HCT116 (cell line): ENCODE results near the gene RUNX2.

Experiments used
- ATF3 ChIP-seq: IDR thresholded peaks from 2 replicates; pipeline ENCODE4 v1.6.1; 2012
- CEBPB ChIP-seq: IDR thresholded peaks from 2 replicates; pipeline ENCODE4 v1.6.1; 2012; ENCODE audit warnings: low read depth
- CTCF ChIP-seq, 3 experiments: fragments of 200-600 bp in 1 of 3; sonication (generic) in 1 of 3; IDR thresholded peaks in 2 of 3; conservative IDR thresholded peaks in 1 of 3; 2 replicates each; pipeline ENCODE4 v1.5.1; 2012 to 2017; ENCODE audit warnings: low read depth in 2 of 3, low read length in 2 of 3, antibody characterized with exemption in 1 of 3, borderline replicate concordance in 1 of 3, control low read depth in 1 of 3, mild to moderate bottlenecking in 1 of 3, mixed read lengths in 1 of 3, mixed run types in 1 of 3, moderate library complexity in 1 of 3; ENCODE audit not compliant: insufficient read depth in 1 of 3
- EZH2 ChIP-seq: fragments of 200-600 bp; sonication (generic); IDR thresholded peaks from 2 replicates; pipeline ENCODE4 v1.6.1; 2017; ENCODE audit warnings: antibody characterized with exemption, mixed run types
- JUND ChIP-seq: IDR thresholded peaks from 2 replicates; pipeline ENCODE4 v1.6.1; 2012
- POLR2A ChIP-seq: IDR thresholded peaks from 2 replicates; pipeline ENCODE4 v1.7.0; 2011; ENCODE audit warnings: borderline replicate concordance; ENCODE audit not compliant: insufficient read depth, insufficient read length; ENCODE audit errors: extremely low read depth
- POLR2AphosphoS5 ChIP-seq: IDR thresholded peaks from 2 replicates; pipeline ENCODE4 v1.6.1; 2011; ENCODE audit warnings: mild to moderate bottlenecking, low read depth, low read length, moderate library complexity
- RAD21 ChIP-seq: IDR thresholded peaks from 2 replicates; pipeline ENCODE4 v1.6.1; 2012; ENCODE audit warnings: low read depth, mild to moderate bottlenecking
- SIN3A ChIP-seq: IDR thresholded peaks from 2 replicates; pipeline ENCODE4 v1.6.1; 2012; ENCODE audit warnings: low read depth
- SP1 ChIP-seq: IDR thresholded peaks from 2 replicates; pipeline ENCODE4 v1.6.1; 2012; ENCODE audit warnings: low read depth
- YY1 ChIP-seq: IDR thresholded peaks from 2 replicates; pipeline ENCODE4 v1.6.1; 2011; ENCODE audit warnings: low read length, low read depth, moderate library complexity, mild to moderate bottlenecking; ENCODE audit not compliant: insufficient replicate concordance; ENCODE audit errors: extremely low read depth
- ZNF274 ChIP-seq: fragments of 200-500 bp; sonication (Bioruptor generic); IDR thresholded peaks from 2 replicates; pipeline ENCODE4 v1.6.1; 2014; ENCODE audit warnings: mild to moderate bottlenecking, low read depth, low read length, inconsistent platforms
- TF ChIP-seq, protein P1 (sequence below): IDR thresholded peaks from 2 replicates; pipeline ENCODE4 v1.6.1; 2012; ENCODE audit warnings: low read depth

DNA sequence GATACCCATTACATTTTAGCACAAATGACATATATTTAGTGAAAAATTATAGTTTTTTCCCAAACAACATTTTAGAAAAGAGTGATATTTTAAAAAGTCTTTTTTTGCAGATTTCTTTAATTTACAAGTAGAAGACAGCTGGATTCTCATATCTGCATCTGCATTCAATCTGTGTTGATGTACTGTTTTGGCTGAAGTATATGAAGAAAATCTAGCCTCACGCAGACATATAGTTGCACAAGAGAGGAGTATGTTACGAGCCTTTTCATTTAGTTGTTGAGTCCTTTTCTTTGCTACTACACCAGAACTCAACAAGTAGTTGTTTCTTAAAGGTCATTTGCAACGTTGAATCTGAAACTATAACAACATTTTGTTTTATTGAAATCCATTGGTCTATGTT, 363.9 kb downstream of the RUNX2 start:
- TF ChIP-seq CTCF (IDR thresholded peaks at IDR 0.05 in 2 of 3, conservative IDR thresholded peaks at IDR 0.05 in 1 of 3; ENCODE audit: borderline replicate concordance in 1 of 3, insufficient read depth in 1 of 3, low read depth in 2 of 3, low read length in 2 of 3) (no peak), POLR2AphosphoS5 (no peak), POLR2A (no peak), SP1 (no peak), SIN3A (no peak), EZH2 (no peak), ATF3 (no peak), ZNF274 (no peak), RAD21 (no peak), JUND (no peak), CEBPB (no peak), YY1 (no peak)
- TF ChIP-seq, protein P1, sequence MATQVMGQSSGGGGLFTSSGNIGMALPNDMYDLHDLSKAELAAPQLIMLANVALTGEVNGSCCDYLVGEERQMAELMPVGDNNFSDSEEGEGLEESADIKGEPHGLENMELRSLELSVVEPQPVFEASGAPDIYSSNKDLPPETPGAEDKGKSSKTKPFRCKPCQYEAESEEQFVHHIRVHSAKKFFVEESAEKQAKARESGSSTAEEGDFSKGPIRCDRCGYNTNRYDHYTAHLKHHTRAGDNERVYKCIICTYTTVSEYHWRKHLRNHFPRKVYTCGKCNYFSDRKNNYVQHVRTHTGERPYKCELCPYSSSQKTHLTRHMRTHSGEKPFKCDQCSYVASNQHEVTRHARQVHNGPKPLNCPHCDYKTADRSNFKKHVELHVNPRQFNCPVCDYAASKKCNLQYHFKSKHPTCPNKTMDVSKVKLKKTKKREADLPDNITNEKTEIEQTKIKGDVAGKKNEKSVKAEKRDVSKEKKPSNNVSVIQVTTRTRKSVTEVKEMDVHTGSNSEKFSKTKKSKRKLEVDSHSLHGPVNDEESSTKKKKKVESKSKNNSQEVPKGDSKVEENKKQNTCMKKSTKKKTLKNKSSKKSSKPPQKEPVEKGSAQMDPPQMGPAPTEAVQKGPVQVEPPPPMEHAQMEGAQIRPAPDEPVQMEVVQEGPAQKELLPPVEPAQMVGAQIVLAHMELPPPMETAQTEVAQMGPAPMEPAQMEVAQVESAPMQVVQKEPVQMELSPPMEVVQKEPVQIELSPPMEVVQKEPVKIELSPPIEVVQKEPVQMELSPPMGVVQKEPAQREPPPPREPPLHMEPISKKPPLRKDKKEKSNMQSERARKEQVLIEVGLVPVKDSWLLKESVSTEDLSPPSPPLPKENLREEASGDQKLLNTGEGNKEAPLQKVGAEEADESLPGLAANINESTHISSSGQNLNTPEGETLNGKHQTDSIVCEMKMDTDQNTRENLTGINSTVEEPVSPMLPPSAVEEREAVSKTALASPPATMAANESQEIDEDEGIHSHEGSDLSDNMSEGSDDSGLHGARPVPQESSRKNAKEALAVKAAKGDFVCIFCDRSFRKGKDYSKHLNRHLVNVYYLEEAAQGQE = no peak
